ENCODE results near the gene GLB1L3.

- TF ChIP-seq, protein P1, sequence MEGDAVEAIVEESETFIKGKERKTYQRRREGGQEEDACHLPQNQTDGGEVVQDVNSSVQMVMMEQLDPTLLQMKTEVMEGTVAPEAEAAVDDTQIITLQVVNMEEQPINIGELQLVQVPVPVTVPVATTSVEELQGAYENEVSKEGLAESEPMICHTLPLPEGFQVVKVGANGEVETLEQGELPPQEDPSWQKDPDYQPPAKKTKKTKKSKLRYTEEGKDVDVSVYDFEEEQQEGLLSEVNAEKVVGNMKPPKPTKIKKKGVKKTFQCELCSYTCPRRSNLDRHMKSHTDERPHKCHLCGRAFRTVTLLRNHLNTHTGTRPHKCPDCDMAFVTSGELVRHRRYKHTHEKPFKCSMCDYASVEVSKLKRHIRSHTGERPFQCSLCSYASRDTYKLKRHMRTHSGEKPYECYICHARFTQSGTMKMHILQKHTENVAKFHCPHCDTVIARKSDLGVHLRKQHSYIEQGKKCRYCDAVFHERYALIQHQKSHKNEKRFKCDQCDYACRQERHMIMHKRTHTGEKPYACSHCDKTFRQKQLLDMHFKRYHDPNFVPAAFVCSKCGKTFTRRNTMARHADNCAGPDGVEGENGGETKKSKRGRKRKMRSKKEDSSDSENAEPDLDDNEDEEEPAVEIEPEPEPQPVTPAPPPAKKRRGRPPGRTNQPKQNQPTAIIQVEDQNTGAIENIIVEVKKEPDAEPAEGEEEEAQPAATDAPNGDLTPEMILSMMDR (IDR thresholded peaks at IDR 0.05; ENCODE audit: insufficient read depth, low read length, poor library complexity, severe bottlenecking), result no peak
- TF ChIP-seq EZH2phosphoT487 (conservative IDR thresholded peaks at IDR 0.05; ENCODE audit: low read length), result no peak
Observed at GRCh38 chr11:134260983-134261382, 15.2 kb upstream of the GLB1L3 start.
